ENCODE data around the gene MFAP4.

Gene MFAP4

DNA sequence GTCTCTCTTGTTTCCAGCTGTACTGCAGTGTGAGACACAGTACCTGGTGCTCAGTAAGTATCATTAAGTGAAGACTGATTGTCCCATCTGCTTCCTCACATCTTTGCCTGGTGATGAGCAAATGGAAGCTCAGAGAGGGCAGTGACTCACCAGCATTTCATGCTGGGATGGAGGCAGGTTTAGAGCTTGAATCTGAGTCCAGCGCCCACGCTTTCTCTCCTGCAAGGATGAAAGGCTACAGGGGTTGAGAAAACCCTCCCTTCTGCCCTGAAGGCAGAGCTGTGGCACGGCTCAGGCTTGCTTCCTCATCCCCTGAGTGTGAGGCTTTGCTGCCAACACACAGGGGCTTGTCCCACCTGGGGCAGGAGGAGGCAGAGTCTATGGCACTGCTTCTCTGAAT lies 22.5 kb upstream of the MFAP4 start:
- no peak for DNase-seq

DNA sequence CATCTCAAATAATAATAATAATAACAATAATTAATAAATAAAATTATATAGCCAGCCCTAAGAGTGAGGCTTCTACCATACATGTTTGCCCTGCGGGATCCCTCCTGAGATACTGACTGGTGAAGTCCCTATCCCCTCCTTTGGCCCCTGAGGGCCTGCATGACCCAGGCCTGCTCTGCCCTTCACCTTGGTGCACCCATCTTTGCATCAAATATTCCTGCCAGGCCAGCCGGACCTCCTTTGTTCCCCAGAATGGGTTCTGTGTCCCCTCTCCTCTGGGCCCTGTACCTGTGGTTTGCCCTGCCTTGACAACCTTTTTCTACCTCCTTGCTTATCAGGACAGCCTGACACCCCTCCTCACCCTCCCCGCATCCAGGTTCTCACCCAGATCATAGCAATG lies 22.1 kb upstream of the MFAP4 start:
- DNase-seq = no peak

DNA sequence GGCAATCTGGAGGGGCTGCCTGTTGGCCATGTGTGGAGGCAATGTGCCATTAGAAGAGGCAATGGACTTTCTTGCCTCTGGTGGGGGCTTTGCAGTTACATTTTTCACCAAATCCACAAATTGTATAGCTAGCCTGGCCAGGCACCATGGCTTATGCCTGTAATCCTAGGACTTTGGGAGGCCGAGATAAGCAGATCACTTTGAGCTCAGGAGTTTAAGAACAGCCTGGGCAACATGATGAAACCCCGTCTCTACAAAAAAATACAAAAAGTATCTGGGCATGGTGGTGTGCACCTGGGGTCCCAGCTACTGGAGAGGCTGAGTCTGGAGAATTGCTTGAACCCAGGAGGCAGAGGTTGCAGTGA lies 21.3 kb upstream of the MFAP4 start:
- no peak for DNase-seq

DNA sequence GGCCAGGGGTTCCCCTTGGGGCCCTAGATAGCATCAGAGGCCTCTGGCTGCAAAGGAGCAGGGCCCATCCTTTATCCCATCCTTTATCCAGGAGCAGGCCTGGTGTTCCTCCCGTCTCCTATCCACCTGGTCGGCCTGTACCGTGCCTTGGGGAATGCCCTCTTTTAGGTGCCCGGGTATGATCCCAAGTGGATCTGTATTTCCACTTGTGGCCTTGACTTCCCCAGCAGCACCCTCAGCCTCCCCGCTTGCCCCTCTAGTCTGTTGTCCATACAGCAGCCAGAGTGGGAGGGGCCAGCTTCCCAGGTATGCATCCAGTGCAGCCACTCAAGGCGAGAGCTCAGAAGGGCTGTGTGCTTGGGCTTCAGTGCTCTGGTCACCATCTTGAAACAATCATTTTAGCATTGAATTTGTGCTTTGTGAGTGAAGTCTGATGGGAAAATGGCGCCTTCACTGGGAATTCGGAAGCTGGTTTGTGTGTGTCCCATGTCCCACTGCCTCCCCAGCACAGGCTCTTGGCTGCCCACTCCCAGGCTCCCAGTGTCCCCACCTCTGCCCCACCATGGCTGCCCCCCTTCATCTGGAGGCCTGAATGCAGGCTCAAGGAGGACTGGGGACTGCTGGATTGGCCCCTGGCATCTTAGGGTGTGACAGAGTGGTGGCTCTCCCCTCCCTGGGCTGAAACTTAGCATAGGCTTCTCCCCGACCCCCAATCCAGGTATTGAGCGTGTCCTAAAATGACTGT lies 20.8 kb upstream of the MFAP4 start:
- DNase-seq = no peak

DNA sequence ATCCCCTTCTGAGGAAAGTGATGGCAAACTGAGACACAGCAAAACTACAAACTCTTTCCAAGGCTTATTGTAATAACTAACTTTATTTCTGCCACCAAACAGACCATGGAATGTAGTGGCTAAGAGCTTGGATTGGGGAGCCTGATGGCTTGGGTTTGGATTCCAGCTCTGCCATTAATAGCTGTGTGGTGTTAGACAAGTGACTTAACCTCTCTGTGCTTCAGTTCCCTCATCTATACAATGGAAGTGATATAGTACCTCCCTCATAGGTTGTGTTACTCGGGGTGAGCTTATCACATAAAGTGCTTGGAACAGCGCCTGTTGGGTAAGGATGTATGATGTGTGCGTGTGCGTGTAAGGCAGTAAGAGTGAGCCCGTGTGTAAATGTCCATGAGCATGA lies 18.1 kb upstream of the MFAP4 start:
- DNase-seq = no peak

DNA sequence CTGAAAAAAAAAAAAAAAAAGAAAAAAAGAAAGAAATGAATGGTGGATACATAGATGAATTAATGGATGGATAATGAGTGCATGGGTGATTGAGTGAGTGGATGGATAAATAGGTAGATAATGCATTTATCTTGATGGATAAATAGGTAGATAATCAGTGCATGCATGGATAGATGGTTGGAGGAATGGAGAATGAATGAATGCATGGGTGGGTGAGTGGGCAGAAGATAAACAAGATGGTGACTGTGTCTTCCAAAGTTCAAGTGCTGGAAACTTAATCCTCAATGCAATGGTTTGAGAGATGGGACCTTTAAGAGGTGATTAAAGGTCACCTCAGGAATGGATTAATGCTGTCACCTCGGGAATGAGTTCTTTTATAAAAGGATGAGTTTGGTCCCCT lies 17.3 kb upstream of the MFAP4 start:
- no peak for DNase-seq

DNA sequence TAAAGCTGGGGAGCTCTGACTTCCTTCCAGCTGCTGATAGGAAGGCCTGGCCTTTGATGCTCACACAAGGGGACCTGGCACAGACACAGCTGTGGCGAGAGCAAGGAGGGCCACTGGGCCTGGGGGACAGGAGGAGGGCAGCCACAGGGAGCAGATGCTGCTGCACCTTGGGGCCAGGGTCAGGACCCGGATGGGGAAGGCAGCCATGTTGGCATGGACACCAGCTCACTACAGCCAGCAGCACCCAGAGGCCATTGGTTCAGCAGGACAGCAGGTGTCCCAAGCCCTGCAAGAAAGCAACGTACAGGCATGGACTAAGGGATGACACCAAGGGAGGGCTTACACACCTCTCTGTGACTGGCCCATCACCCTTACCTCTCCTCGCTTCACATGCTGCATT lies 16.0 kb upstream of the MFAP4 start:
- no peak for DNase-seq

DNA sequence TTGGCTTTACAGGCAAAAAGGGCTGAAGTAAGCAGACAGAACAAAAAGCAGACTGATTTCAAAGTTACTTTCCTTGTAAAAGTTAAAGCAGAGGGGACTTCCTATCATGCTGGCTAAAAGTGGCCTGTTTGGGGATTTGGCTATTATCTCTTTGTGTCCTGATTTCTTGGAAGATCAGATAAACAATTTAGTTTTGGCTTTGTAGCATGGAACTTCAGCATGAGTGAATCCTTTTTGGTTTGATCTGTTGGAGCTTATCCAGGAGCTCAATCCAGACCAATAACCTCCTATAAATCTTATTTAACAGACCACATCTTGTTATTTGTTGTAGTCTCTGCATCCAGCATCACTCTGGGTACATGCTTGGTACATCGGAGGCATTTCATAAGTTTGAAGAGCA lies 15.2 kb upstream of the MFAP4 start:
- DNase-seq = no peak

DNA sequence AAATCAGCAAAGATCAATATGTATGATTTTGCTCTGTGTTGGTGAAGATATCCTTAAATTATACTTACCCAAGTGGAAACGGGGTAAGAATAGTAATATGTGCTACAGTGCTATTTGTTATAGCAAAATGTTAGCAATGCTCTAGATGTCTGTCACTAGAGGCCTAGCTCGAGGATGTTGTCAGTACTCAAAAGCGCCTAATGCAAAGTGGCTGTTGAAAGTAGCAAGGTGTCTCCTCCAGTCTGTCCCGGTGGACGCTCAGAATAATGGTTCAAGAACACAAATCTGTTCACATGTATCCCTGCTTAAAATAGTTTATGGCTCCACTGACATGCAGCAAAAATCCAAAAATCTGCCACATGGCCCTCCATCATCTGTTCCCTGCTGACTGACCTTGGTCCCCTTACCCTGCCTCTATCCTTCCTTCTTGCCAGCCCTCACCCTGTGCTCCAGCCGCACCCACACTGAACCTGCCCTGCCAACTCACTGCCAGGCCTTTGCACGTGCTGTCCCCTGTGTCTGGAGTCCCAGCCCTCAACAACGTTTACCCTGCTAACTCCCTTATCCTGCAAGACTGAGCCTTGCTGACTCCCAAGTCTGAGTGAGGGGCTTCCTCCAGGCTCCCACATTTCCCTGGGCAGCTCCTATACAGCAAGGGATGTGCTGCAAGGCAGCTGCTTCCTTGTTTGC lies 14.5 kb upstream of the MFAP4 start:
- DNase-seq = no peak

DNA sequence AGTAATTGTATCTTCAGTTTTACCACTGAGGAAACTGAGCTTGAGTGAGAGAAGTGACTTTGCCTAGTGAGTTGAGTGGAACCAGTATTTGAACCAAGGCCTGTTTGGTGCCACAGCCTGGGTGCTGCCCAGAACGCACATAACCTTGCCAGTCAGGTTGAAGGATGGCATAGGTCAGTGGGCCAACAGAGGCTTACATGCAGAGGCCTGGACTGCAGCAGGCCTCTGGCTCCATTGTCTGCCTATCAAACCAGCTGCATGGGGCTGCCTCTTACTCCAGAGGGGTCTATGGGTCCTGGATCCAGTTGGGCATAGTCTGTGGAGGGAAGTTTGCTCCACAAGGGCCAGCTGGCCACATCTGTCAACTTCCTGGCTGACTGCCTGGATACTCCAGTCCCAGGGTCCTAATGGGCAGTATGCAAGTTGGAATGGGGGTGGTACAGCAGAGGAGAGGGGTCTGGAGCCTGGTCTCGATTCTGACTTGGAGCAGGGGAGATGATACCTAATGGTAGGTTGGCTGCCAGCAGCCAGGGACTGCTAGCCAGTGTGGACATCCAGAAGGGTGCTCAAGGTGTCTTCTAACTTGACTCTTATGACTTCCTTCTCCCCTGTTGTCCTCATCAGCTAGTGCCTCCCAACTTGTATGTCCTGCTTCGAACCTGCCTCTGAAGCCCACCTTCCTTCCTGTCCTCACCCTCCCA lies 12.9 kb upstream of the MFAP4 start:
- no peak for DNase-seq

DNA sequence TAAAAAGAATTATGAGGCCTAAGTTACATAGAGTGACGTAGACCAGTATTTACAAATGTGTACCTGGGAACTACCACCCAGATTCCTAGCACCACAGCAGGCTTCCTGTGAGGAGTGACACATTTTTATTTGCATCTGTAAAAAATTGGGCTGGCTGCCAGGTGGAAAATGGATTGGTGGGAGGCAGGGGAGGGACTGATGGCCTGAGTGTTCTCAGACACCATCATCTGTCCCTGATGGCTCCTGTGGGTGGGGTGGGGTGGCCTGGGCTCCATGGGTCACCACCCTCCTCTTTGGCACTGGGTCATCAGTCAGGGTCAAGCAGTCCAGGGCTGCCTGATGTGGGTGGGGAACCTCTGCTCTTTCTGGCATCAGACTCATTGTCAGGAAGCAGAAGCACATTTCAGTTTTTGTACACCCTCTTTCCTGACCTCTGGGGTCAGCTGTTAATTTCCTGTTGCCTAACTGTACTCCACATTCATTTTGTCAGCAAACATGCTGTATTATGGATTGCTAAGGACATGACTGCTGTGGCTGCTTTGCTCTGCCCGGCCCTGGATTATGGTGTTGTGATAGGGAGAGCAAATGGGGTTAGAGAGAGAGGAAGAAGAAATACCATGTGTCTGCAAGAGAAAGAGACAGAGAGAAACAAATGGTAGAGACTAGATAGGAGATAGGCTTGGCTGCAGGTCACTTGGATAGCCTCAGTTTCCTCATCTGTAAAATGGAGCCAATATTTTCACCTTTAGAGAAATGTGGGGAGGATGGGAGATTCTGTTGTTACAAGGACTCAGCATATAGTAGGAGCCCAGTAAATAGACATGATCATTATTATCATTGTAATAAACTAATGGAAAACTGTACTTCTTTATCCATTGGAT lies 11.6 kb upstream of the MFAP4 start:
- DNase-seq = no peak

DNA sequence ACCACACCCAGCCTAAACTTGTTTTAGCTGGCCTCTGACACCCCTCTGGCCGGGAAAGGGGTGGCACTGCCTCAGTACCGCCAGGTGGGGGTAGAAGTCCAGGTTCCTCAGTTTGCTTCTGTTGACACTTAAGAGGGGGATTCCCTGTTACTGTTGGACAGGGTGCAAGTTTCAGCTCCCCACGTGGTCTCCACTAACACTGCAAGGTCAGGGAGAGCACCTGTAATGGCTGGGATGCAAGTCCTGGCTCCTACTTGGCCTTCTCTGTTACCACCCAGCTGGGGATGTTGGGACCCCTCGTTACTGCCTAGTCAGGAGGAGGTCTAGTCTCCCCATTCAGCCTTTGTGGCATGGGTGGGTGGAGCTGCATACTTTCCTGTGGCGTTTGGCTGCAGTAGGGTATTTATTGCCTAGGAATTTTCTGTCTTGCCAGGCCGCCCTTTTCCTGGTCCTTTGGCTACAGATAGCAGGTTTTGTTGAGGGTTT lies 10.6 kb upstream of the MFAP4 start:
- DNase-seq = no peak

DNA sequence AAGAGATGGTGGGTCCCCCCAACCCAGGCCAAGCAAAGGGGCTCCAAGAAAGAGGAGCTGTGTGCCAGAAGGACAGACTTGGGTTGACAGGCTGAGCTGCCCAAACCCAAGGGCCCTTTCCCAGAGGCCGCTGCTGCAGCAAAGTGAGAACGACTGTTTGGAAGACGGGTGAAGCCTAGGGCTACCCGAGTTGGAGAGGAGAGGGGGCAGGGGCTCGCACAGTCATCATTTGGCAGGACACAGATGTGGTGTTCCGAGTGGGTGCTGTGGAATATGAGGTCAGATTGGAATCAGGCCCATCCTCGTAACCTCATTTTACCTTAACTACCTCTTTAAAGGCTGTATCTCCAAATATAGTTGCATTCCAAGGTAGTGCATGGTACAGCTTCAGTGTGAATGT lies 5.3 kb upstream of the MFAP4 start:
- DNase-seq = no peak

DNA sequence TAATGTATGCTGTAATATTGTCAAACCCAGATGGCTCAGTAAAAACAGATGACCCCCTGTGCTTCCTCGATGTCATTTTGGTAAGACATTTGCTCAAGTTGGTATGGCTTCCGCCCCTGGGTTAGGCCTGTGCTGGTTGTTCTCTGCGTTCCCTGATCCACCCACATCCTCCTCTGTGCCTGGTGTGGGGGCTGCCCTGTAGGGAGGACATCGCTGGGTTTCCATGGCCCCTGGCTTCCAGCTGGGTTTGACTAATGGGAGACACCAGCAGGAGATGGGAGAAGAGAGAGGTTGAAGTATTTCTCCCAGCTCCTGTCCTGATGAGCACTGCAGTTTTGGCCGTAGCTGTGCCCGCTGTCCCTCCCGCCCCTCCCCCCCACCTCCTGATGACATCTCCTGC lies 4.4 kb upstream of the MFAP4 start:
- DNase-seq = no peak

DNA sequence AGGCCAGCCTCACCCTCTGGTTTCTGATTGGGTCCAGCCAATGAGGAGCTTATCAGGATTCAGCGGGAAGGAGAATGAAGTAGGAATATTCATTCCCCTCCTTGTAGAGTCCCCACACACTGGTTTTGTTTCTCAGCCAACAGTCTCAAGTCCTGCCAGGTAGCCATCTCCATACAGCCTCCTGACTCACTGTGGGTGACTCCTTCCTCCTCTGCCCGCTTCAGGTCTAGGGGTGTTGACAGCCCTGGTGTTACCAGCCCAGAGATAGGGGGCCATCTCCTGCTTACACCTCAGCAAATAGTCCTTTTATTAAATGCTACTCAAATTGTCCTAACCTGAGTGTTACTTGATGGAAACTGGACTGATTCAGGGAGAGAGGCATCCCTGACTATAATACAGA lies 4.0 kb upstream of the MFAP4 start:
- DNase-seq = no peak

DNA sequence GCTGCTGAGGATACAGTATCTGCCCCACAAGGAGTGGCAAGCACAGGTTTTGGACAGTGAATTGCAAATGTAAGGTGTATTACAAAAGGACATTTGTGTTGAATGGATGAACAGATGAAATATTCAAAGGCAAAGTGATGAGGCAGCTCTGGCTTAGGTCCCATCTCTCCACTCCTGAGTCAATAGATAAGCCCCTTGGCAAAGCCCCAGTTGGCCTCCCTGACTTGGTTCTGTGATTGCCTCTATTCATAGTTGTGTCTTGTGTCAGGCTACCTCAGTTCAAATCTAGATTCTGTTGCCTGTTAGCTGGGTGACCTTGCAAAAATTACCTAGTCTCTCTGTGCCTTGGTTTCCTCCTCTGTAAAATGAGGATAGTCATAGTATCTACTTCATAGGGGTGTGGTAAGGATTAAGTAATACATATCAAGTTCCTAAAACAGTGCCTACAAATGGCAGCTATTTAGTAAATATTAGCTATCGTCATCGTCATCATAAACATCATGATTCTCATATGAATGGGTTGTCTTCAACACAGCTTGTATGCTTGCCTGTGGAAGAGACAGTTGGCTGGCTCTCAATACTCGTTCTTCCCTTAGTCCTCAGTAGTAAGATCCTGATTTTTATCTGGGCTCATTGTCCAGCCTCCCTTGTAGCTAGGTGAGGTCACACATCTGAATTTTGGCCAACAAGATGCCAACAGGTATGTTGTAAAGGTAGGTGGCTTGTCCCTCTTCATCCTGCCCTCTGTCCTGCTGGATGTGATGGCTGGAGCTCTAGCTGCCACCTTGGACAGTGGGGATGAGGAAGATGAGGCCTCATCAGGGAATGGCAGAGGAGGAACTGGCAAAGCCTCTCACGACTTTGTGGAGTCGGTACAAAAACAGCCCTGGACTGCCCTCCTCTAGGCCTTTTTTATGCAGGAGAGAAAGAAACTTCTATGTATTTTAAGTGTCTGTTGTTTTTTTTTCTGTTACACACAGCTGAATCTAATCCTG lies 2.1 kb upstream of the MFAP4 start:
- no peak for DNase-seq

DNA sequence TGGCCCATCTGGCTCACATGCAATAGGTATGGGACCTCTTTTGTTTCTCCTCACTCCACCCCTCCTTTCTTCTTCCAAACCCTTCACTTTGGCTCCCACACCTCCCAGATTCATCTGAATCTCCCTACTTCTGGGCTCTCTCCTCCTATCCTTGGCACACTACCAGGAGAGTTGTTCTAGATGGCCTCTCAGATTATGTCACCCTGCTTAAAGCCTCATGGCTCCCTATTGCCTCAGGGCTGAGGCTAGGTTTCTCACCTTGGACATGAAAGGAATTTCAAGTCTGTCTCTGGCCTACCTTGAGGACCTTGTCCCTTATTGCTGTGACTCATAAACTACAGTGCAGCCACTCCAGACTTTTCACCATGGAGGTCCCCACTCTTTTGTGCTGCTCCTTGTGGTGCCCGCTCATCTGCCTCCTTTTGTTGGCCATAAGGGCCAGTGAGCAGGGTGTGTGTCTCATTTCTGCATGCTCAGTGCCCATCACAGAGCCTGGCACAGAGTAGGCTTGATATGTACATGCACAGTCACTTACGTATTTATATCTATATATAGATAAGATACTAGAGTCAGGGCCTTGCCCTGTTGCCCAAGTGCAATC lies 1.0 kb upstream of the MFAP4 start:
- DNase-seq = no peak

DNA sequence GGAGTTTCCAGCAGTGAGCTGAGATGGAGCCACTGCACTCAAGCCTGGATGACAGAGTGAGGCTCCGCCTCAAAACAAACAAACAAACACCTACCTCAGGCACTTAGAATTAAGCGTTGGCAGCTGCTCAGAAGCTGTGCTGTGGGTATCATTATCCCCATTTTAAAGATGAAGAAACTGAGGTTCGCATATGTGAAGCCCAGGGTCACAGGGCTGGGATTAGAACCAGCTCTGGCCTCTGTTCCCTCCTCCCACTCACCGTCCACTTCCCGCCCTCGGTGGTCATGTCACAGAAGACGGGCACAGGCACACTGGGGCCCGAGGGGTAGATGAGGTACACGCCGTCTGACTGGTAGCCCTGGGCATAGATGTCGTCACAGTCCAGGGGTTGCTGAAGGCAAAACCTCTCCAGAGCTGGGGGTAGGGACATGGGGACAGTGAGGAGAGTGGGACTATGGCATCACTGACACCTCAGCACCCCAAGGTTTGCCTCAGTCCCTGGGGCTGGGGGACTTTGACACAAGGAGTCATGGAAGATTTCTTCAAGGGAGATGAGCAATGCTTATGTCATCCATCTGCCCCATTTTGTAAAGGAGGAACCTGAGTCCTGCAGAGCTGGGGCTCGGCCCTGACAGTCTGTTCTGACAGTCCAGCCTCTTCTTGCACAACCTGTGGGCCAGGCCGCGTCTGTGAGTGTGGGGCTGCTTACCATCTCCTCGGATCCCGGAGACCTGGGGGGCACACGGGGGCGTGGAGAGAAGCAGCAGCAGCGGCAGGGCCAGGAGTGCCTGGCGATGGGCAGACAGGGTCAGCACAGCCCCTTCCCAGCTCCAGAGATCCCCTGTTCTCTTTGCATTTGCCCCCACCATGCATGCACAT lies 700 bp downstream of the MFAP4 start:
- no peak for DNase-seq

DNA sequence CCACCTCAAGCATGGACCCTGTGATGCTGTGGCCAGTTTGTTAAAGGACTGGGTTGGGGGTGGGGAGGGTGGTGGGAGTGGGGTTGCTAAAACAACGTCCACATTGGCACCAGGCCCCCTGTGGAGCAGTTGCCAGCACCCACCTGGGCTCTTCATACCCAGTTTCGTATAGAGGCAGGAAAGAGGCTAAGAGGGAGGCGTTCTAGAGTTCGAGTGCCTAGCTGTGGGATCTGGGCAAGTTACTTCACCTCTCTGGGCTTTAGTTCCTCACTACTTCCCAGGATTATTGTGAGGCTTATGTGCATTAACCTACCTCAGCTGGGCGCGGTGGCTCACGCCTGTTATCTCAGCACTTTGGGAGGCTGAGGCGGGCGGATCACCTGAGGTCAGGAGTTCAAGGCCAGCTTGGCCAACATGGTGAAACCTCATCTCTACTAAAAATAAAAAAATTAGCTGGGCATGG lies 1.4 kb downstream of the MFAP4 start:
- no peak for DNase-seq

DNA sequence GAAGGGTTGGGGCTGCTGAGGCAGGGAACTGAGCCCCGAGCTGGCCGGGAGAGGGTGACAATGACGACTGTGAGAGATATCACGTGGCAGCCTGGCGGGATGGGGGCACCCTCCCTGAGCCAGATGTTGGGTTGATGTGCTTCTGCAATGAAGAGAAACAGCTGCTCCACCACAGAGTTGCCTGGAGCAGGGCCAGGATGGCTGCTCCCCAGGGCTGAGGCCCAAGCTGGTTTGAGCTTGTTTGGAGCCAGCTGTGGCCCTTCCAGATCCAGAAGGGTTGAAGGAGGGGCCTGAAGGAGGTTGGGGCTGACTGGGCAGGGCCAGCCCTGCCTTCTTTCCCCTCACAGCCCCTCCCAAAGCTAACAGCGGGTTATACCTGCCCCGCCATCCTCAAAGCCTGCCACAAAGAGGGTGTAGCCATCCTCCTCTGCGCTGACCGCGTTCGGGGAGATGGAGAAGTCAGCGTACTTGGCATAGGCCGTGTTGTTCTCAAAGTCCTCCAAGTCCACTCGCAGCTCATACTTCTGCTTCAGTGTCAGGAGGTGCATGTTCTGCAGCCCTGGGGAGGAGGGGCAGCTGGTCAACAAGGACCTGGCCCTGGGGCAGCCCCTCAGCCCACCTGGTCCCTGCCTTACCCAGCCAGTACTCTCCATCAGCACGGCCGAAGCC lies 2.1 kb downstream of the MFAP4 start:
- no peak for DNase-seq

Data from central memory CD4-positive, alpha-beta T cell (primary cell).